T-helper 1 cell (primary cell): ENCODE results near the gene LTBP4.
"Not testable (repeated sequence)": the region's sequence is repeated elsewhere in the genome, so short reads cannot be mapped to it uniquely, and the experiment has no call there.

Source experiments
- DNase-seq, 5 donors: peaks; one replicate each; pipeline ENCODE4 v3.0.0-alpha.2; 2012 to 2020
- total RNA-seq, 4 donors: gene quantifications; one replicate each; lab custom pipeline; 2026; lab: John Stamatoyannopoulos, UW

The LTBP4 gene, protein sequence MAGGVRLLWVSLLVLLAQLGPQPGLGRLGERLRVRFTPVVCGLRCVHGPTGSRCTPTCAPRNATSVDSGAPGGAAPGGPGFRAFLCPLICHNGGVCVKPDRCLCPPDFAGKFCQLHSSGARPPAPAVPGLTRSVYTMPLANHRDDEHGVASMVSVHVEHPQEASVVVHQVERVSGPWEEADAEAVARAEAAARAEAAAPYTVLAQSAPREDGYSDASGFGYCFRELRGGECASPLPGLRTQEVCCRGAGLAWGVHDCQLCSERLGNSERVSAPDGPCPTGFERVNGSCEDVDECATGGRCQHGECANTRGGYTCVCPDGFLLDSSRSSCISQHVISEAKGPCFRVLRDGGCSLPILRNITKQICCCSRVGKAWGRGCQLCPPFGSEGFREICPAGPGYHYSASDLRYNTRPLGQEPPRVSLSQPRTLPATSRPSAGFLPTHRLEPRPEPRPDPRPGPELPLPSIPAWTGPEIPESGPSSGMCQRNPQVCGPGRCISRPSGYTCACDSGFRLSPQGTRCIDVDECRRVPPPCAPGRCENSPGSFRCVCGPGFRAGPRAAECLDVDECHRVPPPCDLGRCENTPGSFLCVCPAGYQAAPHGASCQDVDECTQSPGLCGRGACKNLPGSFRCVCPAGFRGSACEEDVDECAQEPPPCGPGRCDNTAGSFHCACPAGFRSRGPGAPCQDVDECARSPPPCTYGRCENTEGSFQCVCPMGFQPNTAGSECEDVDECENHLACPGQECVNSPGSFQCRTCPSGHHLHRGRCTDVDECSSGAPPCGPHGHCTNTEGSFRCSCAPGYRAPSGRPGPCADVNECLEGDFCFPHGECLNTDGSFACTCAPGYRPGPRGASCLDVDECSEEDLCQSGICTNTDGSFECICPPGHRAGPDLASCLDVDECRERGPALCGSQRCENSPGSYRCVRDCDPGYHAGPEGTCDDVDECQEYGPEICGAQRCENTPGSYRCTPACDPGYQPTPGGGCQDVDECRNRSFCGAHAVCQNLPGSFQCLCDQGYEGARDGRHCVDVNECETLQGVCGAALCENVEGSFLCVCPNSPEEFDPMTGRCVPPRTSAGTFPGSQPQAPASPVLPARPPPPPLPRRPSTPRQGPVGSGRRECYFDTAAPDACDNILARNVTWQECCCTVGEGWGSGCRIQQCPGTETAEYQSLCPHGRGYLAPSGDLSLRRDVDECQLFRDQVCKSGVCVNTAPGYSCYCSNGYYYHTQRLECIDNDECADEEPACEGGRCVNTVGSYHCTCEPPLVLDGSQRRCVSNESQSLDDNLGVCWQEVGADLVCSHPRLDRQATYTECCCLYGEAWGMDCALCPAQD (N-terminal part only)
- total RNA-seq: 53.3 to 64.5 (median 62.9) reads per million in 4 donors

DNA sequence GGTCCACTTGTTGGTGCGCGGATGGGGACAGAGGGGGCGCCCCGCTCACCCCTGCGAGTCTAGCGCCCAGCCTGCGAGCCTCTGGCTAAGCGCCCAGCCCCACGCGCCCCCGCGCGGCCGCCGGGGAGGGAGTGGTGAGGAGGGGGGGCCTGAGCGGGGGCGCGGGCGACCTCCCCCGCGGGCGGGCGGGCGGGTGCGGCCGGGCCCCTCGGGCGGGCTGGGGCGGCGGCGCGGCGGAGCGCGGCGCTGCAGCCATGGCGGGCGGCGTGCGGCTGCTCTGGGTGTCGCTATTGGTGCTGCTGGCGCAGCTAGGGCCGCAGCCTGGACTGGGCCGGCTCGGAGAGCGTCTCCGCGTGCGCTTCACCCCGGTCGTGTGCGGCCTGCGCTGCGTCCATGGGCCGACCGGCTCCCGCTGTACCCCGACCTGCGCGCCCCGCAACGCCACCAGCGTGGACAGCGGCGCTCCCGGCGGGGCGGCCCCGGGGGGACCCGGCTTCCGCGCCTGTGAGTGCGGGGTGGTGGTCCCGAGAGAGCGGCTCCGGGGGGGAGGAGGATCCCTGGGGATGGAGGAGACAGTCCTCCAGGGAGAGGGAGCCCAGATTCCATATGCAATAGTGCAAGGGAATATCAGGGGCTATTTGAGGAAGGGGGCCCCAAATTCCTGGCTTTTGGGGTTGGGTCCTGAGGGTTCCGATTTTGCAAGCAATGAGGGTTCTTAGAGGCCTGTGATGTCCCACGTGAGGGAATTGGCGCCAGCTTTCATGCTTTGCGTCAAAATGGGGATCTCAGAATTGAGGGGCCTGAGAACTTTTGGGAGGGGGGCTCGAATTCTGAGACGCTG is at the start of gene LTBP4:
Gene LTBP4 (plus strand): TSS at position 236 of the 841 bp plus-strand sequence. CDS start 19 bp downstream, at position 255.
- no peak for DNase-seq

DNA sequence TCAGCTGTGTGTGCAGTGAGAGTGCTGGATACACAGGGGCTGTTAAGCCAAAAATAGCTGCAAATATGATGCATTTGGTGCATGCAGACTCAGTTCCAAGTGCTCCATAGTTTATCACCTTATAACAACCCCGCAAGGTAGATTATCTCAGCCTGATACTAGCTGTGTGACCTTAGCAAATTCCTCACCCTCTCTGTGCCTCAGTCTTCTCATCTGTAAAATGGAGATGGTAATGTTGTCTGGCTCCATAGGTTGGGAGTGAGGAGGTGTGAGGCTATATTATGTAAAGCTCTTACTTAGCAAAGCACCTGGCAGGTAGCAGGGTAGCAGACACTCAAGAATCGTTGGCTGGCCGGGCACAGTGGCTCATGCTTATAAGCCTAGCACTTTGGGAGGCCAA is 48.3 kb upstream of the LTBP4 start:
- no peak for DNase-seq

DNA sequence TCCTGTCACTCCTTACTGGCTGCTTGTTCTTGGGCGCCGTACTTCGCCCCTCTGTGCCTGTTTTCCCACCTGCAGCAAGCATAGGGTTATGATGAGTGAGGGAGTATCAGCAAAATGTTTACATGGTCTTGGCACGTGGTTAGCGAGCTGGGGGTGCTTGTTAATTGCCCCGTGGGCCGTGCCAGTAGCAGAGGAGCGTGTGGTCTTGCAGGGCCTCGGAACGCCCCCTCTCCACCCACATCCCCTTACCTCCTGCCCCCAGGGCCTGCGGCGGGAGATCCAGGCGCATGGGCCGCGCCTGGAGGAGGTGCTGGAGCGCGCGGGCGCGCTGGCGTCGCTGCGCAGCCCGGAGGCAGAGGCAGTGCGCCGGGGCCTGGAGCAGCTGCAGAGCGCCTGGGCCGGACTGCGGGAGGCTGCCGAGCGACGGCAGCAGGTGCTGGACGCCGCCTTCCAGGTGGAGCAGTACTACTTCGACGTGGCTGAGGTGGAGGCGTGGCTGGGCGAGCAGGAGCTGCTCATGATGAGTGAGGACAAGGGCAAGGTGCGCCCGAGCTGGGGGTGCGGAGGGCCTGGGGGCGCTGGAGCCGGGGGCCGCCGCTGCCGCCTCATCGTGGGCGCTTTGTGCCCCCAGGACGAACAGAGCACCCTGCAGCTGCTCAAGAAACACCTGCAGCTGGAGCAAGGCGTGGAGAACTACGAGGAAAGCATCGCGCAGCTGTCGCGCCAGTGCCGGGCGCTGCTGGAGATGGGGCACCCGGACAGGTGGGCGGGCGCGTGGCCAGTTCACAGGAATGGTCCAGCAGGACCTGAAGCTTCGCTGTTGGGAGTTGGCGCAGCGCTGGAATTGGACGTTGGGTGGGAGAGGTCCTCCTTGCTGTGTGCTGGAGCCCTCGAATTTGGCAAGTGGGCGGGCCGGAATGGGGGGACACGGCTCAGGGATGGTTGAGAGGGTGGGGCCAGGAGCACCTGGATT is 47.0 kb upstream of the LTBP4 start:
- no peak for DNase-seq

DNA sequence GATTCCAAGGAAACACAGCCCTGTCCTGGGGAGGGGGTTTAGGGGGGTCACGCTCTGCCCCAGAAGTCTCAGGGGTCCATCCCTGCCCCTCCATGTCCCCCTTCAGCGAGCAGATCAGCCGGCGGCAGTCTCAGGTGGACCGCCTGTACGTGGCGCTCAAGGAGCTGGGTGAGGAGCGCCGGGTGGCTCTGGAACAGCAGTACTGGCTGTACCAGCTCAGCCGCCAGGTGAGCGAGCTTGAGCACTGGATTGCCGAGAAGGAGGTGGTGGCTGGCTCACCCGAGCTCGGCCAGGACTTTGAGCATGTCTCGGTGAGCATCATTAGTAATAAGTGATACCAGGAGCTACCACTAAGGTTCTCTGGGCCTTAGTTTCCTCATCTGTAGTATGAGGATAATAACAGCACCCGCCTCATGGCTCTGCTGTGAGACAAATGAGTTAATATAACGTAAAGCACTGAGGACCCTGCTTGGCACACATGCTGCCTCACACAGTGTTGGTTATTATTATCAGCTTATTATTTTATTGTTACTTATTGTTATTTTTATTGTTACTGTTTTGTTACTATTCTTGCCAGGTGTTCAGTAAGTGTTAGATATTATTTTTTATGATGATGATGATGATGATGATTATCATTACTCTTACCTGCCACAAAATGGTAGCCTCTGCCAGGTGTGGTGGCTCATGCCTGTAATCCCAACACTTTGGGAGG is 45.0 kb upstream of the LTBP4 start:
- no peak for DNase-seq

DNA sequence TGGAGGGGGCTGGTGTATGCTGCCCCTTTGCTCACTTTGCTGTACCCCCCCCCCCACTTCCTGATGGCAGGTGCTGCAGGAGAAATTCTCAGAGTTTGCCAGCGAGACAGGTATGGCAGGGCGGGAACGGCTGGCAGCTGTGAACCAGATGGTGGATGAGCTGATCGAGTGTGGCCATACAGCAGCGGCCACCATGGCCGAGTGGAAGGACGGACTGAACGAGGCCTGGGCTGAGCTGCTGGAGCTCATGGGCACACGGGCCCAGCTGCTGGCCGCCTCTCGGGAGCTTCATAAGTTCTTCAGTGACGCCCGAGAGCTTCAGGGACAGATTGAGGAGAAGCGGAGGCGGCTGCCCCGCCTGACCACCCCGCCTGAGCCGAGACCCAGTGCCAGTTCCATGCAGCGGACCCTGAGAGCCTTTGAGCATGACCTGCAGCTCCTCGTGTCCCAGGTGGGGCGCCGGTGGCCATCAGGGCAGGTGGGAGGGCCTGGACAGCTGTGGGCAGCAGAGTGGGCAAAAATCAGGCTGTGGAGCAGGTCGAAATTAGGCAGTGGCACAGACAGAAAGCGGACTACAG is 44.1 kb upstream of the LTBP4 start:
- DNase-seq: no peak

DNA sequence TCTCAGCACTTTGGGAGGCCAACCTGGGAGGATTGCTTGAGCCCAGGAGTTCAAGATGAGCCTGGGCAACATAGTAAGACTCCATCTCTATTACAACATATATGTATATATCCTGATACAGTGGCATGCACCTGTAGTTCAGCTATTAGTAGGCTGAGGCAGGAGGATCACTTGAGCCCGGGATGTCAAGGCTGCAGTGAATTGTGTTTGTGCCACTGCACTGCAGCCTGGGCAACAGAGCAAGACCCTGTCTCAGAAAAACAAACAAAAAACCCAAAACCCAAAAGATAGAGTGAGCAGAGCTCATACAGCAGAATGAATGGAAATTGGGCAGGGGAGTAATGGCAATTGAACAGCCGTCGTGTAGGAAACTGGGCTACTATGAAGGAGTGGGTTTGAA is 41.8 kb upstream of the LTBP4 start:
- DNase-seq: no peak

DNA sequence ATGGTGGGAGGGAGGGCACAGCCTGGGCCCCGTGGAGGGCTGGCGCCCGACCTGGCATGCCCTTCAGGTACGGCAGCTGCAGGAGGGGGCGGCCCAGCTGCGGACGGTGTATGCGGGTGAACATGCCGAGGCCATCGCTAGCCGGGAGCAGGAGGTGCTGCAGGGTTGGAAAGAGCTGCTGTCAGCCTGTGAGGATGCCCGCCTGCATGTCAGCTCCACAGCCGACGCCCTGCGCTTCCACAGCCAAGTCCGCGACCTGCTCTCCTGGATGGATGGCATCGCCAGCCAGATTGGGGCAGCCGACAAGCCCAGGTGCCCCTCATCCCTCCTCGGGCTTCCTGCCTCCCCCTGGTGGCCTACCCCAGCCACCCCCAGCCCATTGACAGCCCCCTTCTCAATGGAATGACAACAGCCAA is 41.1 kb upstream of the LTBP4 start:
- no peak for DNase-seq

DNA sequence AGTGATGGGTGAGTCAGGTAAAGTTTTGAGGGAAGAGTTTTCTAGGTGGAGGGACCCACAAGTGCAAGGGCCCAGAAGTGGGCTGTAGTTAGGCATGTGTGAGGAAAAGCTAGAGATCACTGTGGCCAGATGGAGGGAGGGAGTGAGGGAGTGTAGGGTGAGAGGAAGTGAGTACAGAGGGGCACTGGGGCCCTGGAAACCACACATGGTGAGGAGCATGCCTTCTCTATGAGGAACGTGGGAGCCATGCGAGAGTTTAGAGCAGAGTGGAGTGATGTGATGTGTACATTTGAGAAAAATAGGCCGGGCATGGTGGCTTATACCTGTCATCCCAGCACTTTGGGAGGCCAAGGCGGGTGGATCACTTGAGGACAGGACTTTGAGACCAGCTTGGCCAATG is 39.2 kb upstream of the LTBP4 start:
- DNase-seq: no peak

DNA sequence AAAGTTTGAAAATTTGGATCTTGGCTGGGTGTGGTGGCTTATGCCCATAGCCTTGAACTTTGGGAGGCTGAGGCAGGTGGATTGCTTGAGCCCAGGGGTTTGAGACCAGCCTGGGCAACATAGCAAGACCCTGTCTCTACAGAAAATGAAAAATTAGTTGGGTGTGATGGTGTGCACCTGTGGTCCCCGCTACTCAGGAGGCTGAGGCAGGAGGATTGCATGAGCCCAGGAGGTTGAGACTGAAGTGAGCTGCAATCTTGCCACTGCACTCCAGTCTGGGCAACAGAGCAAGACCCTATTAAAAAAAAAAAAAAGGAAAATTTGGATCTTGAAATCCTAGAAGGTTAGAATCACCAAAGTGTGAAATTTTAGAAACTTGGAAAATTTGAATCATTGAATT is 36.6 kb upstream of the LTBP4 start:
- DNase-seq: not testable (repeated sequence)

DNA sequence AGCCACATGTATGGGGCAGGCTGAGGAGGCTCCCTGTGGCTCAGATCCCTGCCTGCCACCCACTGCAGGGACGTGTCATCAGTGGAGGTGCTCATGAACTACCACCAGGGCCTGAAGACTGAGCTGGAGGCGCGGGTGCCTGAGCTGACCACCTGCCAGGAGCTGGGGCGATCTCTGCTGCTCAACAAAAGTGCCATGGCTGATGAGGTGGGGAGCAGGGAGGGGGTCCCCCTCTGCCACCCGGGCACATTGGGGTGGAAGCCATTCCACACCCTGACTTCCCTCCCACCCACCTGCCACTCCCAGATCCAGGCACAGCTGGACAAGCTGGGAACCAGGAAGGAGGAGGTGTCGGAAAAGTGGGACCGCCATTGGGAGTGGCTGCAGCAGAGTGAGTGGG is 35.8 kb upstream of the LTBP4 start:
- no peak for DNase-seq

DNA sequence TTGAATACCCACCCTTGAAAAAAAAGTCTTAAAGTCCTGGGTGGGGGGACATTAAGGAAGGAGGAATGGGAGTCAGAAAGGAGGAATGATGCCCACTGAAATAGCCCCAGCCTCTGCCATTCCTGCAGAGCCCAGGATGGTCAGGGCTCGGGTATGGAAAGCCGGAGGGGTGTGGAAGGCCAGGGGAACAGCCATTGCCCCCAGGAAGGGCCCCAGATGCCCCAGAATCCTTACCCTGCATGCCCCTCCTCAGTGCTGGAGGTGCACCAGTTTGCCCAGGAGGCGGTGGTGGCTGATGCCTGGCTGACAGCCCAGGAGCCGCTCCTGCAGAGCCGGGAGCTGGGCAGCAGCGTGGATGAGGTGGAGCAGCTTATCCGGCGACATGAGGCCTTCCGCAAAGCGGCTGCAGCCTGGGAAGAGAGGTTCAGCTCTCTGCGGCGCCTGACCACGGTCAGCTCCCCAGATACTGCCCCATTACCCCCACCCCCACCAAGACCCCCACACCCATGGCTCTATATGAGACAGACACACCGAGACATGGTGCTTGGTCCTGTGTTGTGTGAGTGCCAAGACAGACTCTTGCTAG is 35.2 kb upstream of the LTBP4 start:
- DNase-seq: no peak

DNA sequence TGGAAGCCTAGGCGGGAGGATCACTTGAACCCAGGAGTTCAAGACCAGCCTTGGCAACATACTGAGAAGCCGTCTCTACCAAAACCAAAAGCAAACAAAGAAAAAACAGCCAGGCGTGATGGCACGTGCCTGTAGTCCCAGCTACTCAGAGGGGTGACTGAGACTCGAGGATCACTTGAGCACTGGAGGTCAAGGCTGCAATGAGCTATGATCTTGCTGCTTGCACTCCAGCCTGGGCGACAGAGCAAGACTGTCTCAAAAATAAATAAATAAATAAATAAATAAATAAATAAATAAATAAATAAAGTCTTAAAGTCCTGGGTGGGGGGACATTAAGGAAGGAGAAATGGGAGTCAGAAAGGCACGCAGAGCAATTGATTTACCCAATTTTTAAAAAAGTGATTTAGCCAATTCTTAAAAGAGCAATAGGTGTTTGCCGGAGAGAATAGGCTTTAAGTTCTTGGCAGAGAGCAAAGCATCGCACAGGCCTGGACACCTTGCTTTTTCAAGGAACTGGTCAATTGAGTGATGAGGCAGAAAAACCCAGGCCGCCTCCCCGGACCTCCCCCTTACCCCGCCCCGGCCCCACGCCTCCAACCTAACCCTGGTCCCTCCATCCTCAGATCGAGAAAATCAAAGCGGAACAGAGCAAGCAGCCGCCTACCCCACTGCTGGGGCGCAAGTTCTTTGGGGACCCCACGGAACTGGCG is 34.0 kb upstream of the LTBP4 start:
- no peak for DNase-seq

DNA sequence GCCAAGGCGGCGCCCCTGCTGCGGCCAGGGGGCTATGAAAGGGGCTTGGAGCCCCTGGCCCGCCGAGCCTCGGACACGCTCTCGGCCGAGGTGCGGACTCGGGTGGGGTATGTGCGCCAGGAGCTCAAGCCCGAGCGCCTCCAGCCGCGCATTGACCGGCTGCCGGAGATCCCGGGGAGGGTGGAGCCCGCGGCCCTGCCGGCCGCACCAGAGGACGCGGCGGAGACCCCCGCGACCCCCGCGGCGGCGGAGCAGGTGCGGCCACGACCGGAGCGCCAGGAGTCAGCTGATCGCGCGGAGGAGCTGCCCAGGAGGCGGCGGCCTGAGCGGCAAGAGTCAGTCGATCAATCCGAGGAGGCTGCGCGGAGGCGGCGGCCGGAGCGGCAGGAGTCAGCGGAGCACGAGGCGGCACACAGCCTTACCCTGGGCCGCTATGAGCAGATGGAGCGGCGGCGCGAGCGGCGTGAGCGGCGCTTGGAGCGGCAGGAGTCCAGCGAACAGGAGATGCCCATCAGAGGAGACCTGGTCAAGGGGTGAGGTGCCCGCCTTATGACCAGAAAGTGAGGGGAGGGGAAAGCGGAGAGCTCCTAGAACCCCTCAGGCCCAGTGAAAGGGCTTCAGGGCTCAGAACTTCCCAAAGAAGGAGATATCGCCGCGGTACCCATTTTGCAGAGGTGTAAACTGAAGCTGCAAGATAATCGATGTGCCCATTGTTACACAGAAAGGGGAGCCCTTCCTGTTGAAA is 33.2 kb upstream of the LTBP4 start:
- no peak for DNase-seq

DNA sequence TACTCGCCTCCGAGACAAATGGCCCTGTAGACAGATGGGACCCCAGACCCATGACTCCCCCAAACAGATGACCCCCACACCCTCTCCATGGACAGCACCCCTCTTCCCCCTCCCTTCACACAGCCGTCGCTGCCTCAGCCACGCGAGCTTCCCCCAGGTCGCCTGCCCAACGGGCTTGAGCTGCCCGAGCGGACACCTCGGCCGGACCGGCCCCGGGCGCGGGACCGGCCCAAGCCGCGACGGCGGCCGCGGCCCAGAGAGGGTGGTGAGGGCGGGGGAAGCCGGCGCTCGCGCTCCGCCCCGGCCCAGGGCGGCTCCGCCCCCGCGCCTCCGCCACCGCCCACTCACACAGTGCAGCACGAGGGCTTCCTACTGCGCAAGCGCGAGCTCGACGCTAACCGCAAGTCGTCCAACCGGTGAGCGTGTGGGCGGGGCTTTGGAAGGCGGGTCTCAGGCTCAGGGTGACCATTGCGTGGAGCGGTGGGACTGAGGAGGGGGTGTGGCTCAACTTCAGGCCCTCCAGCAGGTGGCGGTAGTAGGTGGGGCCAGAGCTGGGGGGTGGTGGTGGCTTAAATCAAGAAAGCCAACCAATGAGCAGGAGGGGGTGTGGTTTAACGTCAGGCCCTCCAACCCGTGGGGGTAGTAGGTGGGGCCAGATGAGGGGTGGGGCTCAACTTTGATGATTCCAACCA is 30.7 kb upstream of the LTBP4 start:
- DNase-seq: peak; percentile 96 to 98 (median 97)

DNA sequence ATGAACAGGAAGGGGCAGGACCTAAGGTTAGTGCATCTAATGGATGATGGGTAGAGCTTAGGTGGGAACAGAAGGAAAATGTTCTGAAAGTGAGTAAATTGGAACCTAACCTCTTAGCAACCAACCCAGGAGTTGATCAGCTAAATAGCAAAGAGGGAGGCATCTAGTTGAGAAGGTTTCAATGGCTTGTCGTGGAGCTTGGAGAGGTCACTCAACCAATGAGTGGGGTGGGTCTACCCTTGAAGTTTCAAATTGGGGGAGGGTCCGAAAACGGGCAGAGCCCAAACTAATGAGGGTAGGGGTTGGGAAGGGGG is 30.2 kb upstream of the LTBP4 start:
- DNase-seq: no peak

DNA sequence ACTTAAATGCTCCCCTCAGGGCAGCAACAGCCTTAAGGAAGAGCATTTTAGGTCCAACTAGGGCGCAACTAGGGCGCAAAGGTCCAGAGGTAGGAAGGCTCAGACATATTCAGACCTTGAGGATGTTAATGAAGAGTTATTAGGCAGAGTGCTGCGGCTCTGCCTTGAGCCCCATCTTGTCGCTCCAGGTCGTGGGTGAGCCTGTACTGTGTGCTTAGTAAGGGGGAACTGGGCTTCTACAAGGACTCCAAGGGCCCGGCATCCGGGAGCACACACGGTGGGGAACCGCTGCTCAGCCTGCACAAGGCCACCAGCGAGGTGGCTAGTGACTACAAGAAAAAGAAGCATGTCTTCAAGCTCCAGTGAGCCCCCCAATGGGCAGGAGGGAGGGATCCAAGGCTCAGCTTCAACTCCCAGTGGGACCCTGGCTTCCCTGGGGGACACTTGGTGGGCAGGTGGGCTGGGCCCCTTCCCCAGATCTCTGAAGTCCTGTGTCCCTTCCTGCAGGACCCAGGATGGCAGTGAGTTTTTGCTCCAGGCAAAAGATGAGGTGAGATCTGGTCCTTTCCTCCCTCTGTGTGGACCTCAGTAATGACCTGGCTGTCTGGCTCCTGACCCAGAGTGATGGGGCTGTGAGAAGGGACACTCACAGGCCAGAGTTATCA is 29.2 kb upstream of the LTBP4 start:
- DNase-seq: no peak

DNA sequence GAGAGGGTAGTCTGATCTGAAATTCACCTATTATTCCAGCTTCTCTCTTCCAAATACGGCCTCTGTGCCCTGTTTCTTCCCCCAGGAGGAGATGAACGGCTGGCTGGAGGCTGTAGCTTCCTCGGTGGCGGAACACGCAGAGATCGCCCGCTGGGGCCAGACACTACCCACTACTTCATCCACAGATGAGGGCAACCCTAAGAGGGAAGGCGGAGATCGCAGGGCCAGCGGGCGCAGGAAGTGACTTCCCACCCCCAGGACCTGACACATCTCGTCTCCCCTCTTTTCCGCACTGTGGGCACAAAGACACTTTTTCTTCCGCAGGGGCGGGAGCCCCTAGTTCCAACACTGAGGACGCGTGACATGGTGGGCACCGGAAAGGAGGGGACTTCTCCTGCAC is 25.8 kb upstream of the LTBP4 start:
- DNase-seq: no peak
